C4-2B (cell line): Measurements from ENCODE around the gene MED26.

Source experiments
- ZFX ChIP-seq: fragments of 450-650 bp; IDR thresholded peaks from 2 replicates; pipeline ENCODE4 v1.6.1; 2017
- TF ChIP-seq, protein P1 (sequence below): fragments of 450-650 bp; conservative IDR thresholded peaks from 2 replicates; pipeline ENCODE4 v1.5.1; 2017; ENCODE audit warnings: mild to moderate bottlenecking

- TF ChIP-seq, protein P1, sequence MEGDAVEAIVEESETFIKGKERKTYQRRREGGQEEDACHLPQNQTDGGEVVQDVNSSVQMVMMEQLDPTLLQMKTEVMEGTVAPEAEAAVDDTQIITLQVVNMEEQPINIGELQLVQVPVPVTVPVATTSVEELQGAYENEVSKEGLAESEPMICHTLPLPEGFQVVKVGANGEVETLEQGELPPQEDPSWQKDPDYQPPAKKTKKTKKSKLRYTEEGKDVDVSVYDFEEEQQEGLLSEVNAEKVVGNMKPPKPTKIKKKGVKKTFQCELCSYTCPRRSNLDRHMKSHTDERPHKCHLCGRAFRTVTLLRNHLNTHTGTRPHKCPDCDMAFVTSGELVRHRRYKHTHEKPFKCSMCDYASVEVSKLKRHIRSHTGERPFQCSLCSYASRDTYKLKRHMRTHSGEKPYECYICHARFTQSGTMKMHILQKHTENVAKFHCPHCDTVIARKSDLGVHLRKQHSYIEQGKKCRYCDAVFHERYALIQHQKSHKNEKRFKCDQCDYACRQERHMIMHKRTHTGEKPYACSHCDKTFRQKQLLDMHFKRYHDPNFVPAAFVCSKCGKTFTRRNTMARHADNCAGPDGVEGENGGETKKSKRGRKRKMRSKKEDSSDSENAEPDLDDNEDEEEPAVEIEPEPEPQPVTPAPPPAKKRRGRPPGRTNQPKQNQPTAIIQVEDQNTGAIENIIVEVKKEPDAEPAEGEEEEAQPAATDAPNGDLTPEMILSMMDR = no peak
- TF ChIP-seq ZFX = no peak
Measured at GRCh38 chr19:16590876-16591802, 36.9 kb downstream of the MED26 start.
